Activated naive CD8-positive, alpha-beta T cell treated with anti-CD3 and anti-CD28 coated beads, Interleukin-2, amount 50 U/mL, for 16 hours (primary cell): Measurements from ENCODE around the gene NUAK1.
"Not testable (repeated sequence)": the region's sequence is repeated elsewhere in the genome, so short reads cannot be mapped to it uniquely, and the experiment has no call there.

Experiments
- DNase-seq: peaks from one replicate; pipeline ENCODE4 v3.0.0-alpha.2; 2020; ENCODE audit warnings: low read depth, low spot score

NUAK1 gene

DNA sequence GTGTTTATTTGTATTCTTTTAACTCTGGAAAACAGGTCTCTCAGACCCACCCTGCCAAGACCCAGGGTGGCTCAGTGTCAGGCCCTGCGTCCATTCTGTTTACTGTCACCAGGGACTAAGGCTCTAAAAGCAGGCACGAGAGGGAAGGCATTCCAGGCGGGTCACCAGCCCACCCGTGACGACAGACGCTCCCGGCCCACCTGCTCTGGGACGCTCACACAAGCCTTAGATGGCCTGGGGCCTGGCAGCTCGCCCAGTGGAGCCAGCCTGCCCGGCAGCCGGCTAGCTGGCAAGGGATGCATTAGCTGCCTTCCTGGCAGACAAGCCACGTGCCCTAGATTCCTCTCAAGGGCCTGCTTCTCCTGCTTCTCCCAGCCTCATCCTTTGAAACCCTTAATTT is 9.2 kb upstream of the NUAK1 start:
- DNase-seq, result no peak

GRCh38 chr12:106146987-106147386 is 8.2 kb upstream of the NUAK1 start:
- DNase-seq, result no peak

- no peak for DNase-seq
Measured at GRCh38 chr12:106145539-106146447, 7.0 kb upstream of the NUAK1 start.

DNA sequence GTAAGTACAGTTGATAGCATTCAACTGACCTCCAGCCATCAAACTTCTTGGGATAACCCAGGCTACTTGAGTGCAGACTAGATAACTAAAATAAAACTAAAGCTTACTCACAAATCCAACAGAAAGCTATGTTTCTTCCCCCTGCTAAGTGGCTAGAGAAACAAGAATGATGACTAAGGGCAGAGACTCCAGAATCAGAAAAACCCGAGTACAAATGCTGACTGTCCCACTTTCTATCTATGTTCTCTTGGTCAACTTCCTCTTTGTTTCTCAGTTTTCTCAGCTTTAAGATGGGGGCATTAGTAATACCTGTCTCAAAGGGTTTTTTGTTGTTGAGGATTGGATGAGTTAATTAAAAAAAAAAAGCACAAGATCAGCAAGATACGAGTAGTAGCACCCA is 6.1 kb upstream of the NUAK1 start:
- no peak for DNase-seq

DNA sequence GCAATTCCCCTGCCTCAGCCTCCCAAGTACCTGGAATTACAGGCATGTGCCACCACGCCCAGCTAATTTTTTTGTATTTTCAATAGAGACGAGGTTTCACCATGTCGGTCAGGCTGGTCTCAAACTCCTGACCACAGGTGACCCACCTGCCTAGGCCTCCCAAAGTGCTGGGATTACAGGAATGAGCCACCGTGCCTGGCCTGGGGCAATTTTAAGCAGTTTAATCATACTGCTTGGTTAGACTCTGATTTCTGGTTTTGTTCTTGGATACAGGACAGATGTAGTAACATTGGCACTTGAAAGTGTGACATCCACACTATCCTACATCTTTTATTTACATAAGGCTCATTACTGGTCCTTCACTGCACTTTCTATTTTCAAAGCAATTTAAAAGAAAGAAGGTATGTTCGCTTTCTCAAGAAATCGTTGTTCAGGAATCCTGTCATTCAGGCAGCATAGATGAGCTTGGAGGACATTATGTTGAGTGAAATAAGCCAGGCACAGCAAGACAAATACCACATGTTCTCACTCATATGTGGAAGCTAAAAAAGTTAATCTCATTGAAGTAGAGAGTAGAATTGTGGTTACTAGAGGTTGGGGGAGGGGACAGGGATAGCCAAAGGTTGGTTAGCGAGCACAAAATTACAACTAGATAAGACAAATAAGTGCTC is 4.0 kb upstream of the NUAK1 start:
- no peak for DNase-seq

DNA sequence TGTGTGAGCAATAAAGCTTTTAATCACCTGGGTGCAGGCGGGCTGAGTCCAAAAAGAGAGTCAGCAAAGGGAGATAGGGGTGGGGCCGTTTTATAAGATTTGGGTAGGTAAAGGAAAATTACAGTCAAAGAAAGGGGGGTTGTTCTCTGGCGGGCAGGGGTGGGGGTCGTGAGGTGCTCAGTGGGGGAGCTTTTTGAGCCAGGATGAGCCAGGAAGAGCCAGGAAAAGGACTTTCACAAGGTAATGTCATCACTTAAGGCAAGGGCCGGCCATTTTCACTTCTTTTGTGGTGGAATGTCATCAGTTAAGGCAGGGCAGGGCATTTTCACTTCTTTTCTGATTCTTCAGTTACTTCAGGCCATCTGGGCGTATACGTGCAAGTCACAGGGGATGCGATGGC is 3.2 kb upstream of the NUAK1 start:
- not testable (repeated sequence) for DNase-seq

DNA sequence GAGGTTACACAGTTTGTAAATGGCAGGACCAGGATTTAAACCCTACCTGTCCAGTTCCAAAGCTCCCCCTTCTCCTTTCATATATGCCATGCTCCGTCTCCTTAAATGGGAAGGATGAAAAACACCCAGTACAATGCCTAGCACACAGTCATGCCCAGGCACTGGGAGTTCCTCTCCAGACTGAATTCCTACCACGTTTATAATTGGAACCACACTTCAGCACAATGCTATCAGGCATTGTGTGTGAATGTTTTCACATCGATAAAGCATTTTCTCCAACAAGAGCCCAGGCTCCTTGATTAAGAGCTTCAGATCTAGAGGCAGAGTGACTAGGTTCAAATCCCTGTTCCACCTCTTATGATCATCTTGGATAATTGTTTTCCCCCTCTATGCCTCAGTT is 2.7 kb upstream of the NUAK1 start:
- no peak for DNase-seq

DNA sequence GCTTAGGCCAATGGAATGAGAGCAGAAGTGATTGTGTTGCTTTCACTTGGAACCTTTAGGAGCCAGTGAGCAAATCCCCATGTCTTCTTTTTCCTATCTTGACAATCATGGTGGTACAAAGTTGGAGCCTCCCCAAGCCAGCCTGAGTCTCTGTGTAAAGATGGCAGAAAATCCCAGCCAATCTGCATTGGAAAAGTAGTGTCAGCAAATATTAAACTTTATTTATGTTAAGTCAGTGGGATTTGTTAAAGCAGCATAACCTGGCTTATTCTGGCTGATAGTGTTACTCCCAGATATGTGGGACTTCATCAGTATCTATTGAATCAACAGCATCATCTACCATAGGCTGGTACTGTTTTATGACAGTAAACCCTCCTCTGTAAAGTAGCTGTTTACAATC is 2.2 kb upstream of the NUAK1 start:
- DNase-seq, result no peak

DNA sequence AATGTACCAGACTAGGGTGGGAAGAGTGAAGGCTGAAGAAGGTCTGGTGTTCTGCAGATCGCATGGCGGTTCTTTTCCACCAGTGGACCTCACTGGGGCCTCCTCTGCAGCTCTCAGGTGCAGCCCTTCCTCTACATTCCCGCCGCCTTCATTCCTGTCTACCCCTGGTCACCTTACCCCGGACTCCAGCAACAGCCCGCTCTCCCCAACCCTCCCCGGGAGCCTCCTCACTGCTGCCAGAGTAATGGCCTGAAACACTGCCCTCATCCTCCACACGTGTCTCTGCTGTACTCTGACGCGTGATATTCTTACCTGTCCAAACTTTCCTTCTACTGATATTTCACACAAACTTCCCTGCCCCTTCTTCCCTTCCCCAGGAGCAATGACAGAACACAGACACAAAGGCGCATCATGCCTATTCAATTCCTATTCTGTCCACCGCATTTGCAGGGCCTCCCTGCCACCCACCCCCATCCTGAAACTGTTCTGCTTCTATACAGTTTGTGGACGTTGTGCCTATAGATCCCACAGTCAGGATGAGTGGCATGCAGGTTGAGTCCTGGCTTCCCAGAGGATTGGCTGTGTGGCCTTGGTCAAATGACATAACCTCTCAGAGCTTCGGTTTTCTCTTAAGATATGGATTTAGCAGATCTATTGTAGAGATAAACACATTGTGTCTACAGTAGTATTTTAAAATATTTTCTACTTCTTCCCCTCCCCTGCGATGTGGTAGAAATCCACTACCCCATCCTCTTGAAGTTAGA is 1.7 kb upstream of the NUAK1 start:
- no peak for DNase-seq

GRCh38 chr12:106139422-106140171 is 843 bp upstream of the NUAK1 start:
- DNase-seq, result no peak

- DNase-seq, result no peak
Measured at GRCh38 chr12:106138357-106138632, 459 bp downstream of the NUAK1 start.

- no peak for DNase-seq
Measured at GRCh38 chr12:106137530-106138356, 1.0 kb downstream of the NUAK1 start.

DNA sequence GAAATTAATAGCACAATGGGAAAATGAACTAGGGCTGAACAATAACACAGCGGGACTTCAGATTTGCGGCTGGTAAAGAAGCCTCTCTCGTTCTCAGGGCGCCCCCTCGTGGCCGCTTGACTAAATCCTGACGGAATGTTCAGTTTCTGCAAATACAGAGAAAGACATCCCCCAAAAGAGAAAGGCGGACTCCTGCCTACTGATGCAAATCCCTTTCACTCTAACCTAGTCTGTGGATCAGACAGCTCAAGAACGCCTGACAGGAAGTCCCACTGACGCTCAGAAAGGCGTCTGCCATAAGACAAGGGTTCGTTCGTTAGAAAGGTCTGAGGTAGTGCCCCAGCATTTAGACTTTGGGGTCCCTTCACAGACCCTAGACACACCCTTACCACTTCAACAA is 2.5 kb downstream of the NUAK1 start:
- DNase-seq, result peak; percentile 29

DNA sequence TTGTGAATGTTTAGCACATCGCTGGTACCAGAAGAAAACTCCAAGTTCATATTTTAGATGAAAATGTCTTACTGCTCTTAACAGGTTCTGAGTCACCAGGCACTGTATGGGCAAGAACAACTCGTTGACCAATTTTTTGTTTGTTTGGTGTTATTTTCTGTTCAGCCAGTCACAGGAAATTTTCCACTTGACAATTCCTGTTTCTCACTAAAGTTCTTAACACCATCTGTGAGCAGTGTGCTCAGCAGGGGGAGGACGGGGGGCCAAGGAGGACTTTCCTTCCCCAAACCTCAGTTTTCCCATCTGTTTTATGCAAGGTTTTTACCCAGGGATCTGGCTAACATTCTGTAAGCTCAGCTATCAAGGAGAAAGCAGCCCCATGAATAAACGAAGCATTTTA is 3.0 kb downstream of the NUAK1 start:
- DNase-seq, result no peak

DNA sequence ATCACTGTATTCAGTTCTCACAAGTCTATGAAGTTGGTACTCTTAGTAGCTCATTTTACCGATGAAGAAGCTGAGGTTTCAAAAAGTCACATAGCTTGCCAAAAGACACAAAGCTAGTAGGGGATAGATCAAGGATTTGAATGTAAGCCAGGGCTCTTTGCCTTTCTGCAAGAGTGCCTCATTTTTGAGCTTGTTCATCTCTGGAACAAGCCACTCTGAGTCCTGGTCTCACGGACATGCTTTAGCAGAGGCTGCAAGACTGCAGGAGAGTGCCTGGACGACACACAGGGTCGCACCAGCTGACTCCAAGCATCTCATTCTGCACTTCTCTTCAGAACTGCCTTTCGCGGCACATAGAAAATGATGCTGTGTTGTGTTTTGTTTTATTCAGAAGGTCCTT is 3.7 kb downstream of the NUAK1 start:
- DNase-seq, result no peak

DNA sequence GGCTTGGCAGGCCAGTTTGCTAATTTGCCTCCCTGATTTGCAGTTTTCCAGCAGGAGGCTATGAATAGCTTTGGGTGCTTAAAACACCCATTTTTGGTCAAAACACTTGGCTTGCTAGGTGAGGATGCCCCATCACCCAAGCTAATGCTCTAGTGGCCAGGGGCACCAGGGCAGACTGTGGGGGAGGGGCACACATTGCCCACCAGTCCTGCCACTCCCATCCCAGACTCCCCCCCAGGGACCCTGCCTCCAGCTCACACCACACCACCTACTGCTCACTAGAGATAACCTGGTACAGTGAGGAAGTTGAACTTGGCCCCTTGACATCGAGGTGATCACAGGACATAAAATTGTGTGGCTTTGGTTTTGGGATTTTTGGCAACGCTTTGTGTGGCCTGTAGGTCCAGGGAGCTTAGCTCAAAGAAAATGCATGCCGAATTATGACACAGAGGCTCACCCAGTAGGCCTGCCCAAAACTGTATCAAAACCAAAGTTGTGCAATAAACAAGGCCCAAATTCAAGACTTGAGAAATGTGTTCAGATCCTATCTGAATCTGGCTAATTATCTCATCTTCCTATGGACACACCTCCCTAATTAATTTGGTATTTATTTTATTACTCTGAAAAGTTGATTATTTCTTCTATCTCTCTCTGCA is 4.3 kb downstream of the NUAK1 start:
- DNase-seq, result no peak

GRCh38 chr12:106133136-106134087 is 5.3 kb downstream of the NUAK1 start:
- no peak for DNase-seq

GRCh38 chr12:106132175-106133135 is 6.3 kb downstream of the NUAK1 start:
- no peak for DNase-seq
